Measurements from ENCODE around the gene SLC25A34.

Gene SLC25A34

DNA sequence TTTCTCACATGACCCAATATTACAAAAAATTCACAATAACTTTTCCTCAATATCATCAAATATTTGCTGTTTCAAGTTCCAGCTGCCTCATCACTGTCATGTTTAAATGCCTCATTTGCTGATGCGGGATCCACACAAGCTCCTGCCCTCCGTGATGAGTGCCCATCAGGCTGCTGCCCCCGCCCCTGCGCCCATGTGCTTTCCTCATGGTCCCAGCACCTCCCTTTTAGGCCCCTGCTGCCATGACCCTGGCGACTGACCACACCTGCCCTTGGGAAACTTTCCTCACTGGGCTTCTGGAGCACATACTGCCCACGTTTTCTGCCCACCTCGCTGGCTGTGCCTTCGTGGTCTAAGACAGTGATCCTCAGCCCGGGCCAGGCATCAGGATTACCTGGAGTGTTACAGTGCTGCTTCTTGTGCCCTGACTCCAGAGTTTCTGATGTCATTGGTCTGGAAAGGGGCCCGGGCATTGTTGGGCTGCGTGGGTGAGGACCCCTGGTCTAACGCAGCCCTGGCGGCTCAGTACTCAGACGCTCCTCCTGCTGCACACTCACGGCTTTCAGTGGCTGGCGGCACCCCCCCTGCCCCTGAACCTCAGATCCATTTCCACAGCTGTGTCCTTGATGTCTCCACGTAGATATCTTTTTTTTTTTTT lies 31.4 kb upstream of the SLC25A34 start:
- TF ChIP-seq, protein P1, sequence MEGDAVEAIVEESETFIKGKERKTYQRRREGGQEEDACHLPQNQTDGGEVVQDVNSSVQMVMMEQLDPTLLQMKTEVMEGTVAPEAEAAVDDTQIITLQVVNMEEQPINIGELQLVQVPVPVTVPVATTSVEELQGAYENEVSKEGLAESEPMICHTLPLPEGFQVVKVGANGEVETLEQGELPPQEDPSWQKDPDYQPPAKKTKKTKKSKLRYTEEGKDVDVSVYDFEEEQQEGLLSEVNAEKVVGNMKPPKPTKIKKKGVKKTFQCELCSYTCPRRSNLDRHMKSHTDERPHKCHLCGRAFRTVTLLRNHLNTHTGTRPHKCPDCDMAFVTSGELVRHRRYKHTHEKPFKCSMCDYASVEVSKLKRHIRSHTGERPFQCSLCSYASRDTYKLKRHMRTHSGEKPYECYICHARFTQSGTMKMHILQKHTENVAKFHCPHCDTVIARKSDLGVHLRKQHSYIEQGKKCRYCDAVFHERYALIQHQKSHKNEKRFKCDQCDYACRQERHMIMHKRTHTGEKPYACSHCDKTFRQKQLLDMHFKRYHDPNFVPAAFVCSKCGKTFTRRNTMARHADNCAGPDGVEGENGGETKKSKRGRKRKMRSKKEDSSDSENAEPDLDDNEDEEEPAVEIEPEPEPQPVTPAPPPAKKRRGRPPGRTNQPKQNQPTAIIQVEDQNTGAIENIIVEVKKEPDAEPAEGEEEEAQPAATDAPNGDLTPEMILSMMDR (IDR thresholded peaks at IDR 0.05; ENCODE audit: low read depth, low read length) = no peak
- no peak overlapping the region for H3K4me3 ChIP-seq (ENCODE audit: low read depth, low read length)

- TF ChIP-seq, protein P1 (IDR thresholded peaks at IDR 0.05; ENCODE audit: low read depth, low read length) = no peak
- no peak overlapping the region for H3K4me3 ChIP-seq (ENCODE audit: low read depth, low read length)
Observed at GRCh38 chr1:15705184-15705566, 30.9 kb upstream of the SLC25A34 start.

DNA sequence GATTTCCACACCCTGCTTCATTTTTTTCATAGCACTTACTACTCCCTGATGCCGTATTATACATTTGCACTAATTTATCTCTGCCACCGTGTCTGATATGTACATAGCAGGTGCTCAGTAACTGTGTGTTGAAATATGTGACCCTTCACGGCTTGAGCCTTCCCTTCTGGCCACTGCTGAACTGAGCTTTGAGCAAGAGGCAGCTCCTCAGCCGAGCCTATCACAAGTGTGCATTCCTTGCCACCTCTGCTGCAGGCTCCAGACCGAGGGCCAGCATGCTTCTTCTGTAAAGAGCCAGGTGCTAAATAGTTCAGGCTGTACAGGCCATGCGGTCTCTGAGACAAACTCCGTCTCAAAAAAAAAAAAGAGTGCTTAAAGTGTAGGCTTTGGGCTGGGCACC lies 29.3 kb upstream of the SLC25A34 start:
- TF ChIP-seq, protein P1 (IDR thresholded peaks at IDR 0.05; ENCODE audit: low read depth, low read length) = no peak
- H3K4me3 ChIP-seq (ENCODE audit: low read depth, low read length) = no peak overlapping the region

DNA sequence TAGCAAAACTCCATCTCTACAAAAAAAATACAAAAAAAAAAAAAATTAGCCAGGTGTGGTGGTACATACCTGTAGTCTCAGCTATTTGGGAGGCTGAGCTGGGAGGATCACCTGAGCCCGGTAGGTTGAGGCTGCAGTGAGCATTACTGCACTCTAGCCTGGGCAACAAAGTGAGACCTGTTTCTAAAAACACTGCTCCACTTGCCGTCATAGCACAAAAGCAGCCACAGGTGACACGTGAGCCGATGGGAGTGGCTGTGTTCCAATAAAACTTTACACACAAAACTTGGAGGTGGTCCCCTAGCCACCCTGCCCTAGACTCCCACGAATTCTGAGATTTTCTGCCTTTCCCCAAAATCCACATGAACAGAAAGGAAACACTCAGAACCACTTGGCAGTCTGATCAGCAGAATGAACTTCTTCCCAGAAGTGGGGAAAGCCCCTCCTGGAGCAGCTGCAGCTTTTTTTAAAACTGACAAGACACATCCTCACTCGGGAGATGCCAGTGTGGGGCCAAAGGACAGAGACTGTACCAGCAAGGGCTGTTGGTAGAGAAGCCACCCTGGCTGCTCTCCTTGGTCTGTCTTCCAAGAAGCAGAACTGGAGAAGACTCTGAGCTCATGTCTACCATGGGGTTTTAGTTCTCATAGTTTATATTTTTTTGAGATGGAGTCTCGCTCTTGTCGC lies 28.7 kb upstream of the SLC25A34 start:
- TF ChIP-seq, protein P1 (IDR thresholded peaks at IDR 0.05; ENCODE audit: low read depth, low read length) = no peak
- H3K4me3 ChIP-seq (ENCODE audit: low read depth, low read length) = no peak overlapping the region

DNA sequence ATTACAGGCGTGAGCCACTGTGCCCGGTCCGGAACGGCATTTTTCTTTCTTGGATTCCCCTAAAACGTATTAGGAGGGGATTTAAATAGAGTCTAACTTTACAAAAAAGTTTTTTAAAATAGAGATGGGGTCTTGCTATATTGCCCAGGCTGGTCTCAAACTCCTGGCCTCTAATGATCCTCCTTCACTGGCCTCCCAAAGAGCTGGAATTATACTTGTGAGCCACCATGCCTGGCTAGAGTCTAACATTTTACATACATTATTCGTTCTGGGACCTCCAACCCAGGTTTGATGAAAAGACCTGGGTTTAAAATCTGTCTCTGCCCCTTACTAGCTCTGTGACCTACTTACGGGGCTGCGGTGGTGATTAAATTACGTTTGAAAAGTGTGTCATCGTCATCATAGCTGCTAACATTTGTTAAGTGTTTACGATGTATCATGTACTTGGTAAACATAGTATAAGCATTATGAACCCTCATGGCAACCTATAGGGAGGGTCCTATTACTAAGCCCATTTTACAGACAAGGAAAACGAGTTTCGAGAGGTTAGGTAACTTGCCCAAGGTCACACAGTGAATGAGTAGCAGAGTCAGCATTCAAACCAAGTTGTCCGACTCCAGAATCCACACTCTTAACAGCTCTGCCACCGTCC lies 27.4 kb upstream of the SLC25A34 start:
- TF ChIP-seq, protein P1 (IDR thresholded peaks at IDR 0.05; ENCODE audit: low read depth, low read length) = no peak
- H3K4me3 ChIP-seq (ENCODE audit: low read depth, low read length) = no peak overlapping the region

DNA sequence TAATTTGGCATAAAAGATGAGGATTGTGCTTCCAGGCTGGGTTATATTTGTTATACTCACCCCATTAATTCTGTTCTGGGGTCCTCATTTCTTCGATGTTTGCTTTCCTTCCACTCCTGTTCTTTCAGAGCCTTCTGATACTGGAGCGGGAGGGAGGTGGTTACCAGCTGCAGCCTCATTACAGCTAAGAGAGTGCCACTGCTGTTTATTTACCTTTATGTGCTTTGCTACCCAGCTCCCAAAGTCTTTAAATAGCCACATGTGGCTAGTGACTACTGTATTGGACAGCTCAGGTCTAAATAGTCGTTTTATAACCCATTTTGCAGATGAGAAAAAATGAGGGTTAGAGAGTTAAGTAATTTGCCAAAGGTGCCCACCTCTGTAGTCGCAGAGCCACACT lies 26.8 kb upstream of the SLC25A34 start:
- TF ChIP-seq, protein P1 (IDR thresholded peaks at IDR 0.05; ENCODE audit: low read depth, low read length) = no peak
- H3K4me3 ChIP-seq (ENCODE audit: low read depth, low read length) = no peak overlapping the region

- TF ChIP-seq, protein P1 (IDR thresholded peaks at IDR 0.05; ENCODE audit: low read depth, low read length) = no peak
Observed at GRCh38 chr1:15712168-15712567, 23.9 kb upstream of the SLC25A34 start.

More at GRCh38 chr1:15712168-15712567, 23.9 kb upstream of the SLC25A34 start:
- H3K4me3 ChIP-seq (ENCODE audit: low read depth, low read length) = no peak overlapping the region
